Astrocyte (in vitro differentiated cells and primary cell): Measurements from ENCODE around the gene ZSCAN5B.

ENCODE experiments used
- CTCF ChIP-seq: IDR thresholded peaks from 2 replicates; pipeline ENCODE4 v1.5.1; 2011; ENCODE audit warnings: low read depth, mild to moderate bottlenecking, inconsistent platforms, low read length, moderate library complexity; ENCODE audit not compliant: insufficient read depth
- EZH2 ChIP-seq: IDR thresholded peaks from 2 replicates; pipeline ENCODE4 v1.6.1; 2012; ENCODE audit warnings: mild to moderate bottlenecking, low read length, inconsistent platforms; ENCODE audit not compliant: insufficient read depth

DNA sequence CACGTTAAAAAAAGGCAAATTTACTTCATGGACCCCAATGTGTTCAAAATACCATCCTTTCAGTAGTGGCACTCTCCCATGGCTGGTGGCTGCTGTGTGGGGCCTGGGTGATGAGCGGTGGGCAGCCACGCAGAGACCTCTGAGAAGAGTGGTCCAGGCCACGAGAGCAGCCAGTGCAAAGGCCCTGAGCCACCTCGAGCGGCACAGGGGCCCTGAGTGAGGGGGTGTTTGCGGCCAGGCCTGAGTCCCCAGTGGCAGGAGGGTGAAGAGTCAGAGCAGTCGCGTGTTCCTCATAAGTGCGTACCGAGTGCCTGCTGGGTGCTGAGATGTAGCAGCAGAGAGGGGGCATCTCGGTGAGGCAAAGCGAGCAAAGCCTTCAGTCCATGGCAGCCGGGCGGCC, 49.5 kb downstream of the ZSCAN5B start:
- TF ChIP-seq CTCF (no peak), EZH2 (no peak)
